ENCODE measurements around the gene AGBL4.

DNA sequence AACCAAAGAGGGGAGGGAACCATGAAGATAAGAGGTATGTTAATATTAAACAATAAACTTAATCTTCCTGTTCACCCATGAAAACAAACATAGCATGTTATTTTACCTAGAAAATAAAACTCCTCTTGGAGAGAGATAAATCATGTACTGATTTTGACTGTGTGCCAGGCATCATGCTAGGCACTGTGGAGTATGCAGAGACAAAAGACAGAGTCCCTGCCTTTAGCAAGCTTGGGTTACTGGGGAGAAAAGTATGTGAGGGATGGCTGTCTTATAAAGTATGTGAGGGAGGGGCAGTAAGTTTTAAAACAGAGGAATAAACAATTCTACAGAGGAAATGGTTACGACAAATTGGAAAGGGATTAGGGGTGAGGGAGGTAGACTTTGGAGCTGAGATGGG, 1117.6 kb downstream of the AGBL4 start:
- no peak for TF ChIP-seq ZFP41 (tag by site-specific recombination; IDR thresholded peaks at IDR 0.05; ENCODE audit: borderline replicate concordance)
- TF ChIP-seq, protein P1, sequence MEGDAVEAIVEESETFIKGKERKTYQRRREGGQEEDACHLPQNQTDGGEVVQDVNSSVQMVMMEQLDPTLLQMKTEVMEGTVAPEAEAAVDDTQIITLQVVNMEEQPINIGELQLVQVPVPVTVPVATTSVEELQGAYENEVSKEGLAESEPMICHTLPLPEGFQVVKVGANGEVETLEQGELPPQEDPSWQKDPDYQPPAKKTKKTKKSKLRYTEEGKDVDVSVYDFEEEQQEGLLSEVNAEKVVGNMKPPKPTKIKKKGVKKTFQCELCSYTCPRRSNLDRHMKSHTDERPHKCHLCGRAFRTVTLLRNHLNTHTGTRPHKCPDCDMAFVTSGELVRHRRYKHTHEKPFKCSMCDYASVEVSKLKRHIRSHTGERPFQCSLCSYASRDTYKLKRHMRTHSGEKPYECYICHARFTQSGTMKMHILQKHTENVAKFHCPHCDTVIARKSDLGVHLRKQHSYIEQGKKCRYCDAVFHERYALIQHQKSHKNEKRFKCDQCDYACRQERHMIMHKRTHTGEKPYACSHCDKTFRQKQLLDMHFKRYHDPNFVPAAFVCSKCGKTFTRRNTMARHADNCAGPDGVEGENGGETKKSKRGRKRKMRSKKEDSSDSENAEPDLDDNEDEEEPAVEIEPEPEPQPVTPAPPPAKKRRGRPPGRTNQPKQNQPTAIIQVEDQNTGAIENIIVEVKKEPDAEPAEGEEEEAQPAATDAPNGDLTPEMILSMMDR (tag by site-specific recombination; IDR thresholded peaks at IDR 0.05): no peak
- TF ChIP-seq ZSCAN30 (tag by site-specific recombination; IDR thresholded peaks at IDR 0.05): no peak
- TF ChIP-seq, protein P2, sequence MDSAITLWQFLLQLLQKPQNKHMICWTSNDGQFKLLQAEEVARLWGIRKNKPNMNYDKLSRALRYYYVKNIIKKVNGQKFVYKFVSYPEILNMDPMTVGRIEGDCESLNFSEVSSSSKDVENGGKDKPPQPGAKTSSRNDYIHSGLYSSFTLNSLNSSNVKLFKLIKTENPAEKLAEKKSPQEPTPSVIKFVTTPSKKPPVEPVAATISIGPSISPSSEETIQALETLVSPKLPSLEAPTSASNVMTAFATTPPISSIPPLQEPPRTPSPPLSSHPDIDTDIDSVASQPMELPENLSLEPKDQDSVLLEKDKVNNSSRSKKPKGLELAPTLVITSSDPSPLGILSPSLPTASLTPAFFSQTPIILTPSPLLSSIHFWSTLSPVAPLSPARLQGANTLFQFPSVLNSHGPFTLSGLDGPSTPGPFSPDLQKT (IDR thresholded peaks at IDR 0.05; ENCODE audit: borderline replicate concordance, low read depth, low read length): no peak
- TF ChIP-seq ZNF274 (IDR thresholded peaks at IDR 0.05; ENCODE audit: low read length): no peak
- no peak for TF ChIP-seq ZNF274 (tag by site-specific recombination; IDR thresholded peaks at IDR 0.05; ENCODE audit: borderline replicate concordance)
- no peak for TF ChIP-seq ZNF791 (tag by site-specific recombination; IDR thresholded peaks at IDR 0.05)
- TF ChIP-seq ZNF792 (tag by site-specific recombination; IDR thresholded peaks at IDR 0.05): no peak
- TF ChIP-seq ZNF670 (tag by site-specific recombination; IDR thresholded peaks at IDR 0.05; ENCODE audit: low read depth): no peak

Measured in HEK293 (cell line).